Prostate gland (tissue), 2 donors: ENCODE results near the gene FHOD1.

ENCODE experiments used
- POLR2AphosphoS5 ChIP-seq: sonication (generic); formaldehyde crosslinking; IDR thresholded peaks from one replicate; pipeline ENCODE4 v1.6.1; 2017; ENCODE audit warnings: antibody characterized with exemption
- TF ChIP-seq, protein P1 (sequence below), 4 experiments: fragments of 200-600 bp in 2 of 4; fragments of 450-650 bp in 2 of 4; sonication (generic) in 2 of 4; IDR thresholded peaks; 1 replicate in 3 of 4; 2 replicates in 1 of 4; pipeline ENCODE4 v1.5.1; 2016 to 2019; ENCODE audit warnings: antibody characterized with exemption in 4 of 4, mild to moderate bottlenecking in 2 of 4, moderate library complexity in 2 of 4

DNA sequence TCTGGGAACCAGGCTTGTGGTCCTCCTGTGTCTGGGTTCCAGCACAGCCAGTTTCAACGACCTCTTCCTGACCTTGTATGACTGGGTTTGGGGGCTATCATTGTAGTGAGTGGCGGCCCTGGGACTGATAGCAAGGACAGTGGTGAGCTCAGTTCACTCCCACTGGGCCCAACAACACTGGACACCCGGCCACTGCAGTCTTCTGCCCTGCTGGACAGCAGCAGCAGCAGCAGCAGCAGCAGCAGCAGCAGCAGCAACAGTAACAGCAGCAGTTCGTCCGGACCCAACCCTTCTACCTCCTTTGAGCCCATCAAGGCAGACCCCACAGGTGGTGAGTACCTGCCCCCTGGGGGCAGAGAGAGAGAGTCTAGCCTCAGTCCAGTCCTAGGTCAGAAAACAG lies 51.6 kb downstream of the FHOD1 start:
- TF ChIP-seq, protein P1, sequence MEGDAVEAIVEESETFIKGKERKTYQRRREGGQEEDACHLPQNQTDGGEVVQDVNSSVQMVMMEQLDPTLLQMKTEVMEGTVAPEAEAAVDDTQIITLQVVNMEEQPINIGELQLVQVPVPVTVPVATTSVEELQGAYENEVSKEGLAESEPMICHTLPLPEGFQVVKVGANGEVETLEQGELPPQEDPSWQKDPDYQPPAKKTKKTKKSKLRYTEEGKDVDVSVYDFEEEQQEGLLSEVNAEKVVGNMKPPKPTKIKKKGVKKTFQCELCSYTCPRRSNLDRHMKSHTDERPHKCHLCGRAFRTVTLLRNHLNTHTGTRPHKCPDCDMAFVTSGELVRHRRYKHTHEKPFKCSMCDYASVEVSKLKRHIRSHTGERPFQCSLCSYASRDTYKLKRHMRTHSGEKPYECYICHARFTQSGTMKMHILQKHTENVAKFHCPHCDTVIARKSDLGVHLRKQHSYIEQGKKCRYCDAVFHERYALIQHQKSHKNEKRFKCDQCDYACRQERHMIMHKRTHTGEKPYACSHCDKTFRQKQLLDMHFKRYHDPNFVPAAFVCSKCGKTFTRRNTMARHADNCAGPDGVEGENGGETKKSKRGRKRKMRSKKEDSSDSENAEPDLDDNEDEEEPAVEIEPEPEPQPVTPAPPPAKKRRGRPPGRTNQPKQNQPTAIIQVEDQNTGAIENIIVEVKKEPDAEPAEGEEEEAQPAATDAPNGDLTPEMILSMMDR (IDR thresholded peaks at IDR 0.05) = no peak
- TF ChIP-seq POLR2AphosphoS5 = no peak
